ENCODE data around the gene ARL15. TPM values are rescaled to one million over a fixed set of nuclear protein-coding genes. Genes with fewer than 3 reads are reported as not detected.
A peak's percentile ranks its signal among the peaks of the same experiment; 100 is the strongest.
"Not testable (repeated sequence)": the region's sequence is repeated elsewhere in the genome, so short reads cannot be mapped to it uniquely, and the experiment has no call there.

ARL15 gene
- 10 to 100 TPM in 4 of 5 experiments, 1 to 10 TPM in 1; 9.6 to 15.6 (median 13.6) TPM for total RNA-seq
- polyA plus RNA-seq = 10 to 100 TPM; 13.3 to 17.1 TPM
- total RNA-seq = 5.5 reads per million, percentile 25 among the genes with 10 or more reads in this experiment

- Mint-ChIP-seq H3K9me3 (peaks cover 0 to 5% (median 0%) of the 10 kb centered on the region in 11 donors), H3K27me3 (peaks cover 0 to 28% (median 5%) of the 10 kb centered on the region in 5 donors), H3K4me1 (peaks cover 12 to 36% (median 27%) of the 10 kb centered on the region in 7 donors), H3K27ac (peak within 1 kb of the TSS; percentile 84 to 98 (median 95)), H3K4me3 (peak within 1 kb of the TSS; percentile 85 to 98 (median 94)), H3K36me3 (peaks cover 0 to 2% (median 0%) of the 10 kb centered on the region in 5 donors)
- peak within 1 kb of the TSS; percentile 96 for H3K4me3 ChIP-seq (ENCODE audit: low read length)
- ChIA-PET POLR2A (interaction anchor here (0.8 to 1.6 kb wide), 9 partner anchors 9 to 1201 kb away, joined by 3 to 8 read pairs (median 4); partner anchors contain the start of genes MOCS2 and SNX18), CTCF (interaction anchor here (0.6 to 1.2 kb wide), 4 partner anchors 35 to 1202 kb away, joined by 3 to 5 read pairs (median 4); no protein-coding TSS in a partner anchor)
- H3K4me1 ChIP-seq (ENCODE audit: control insufficient read depth in 2 of 2, insufficient read depth in 2 of 2, low read length in 2 of 2) = peaks cover 0 to 7% of the 10 kb centered on the region in 2 donors
- H3K36me3 ChIP-seq (ENCODE audit: control insufficient read depth in 2 of 3, insufficient read depth in 3 of 3, low read length in 3 of 3) = peaks cover 0 to 6% (median 0%) of the 10 kb centered on the region in 3 experiments
- intact Hi-C loops (cut with micrococcal nuclease) = loop anchor here (1.0 to 10.0 kb wide), 25 partner anchors 66 to 1402 kb away; partner anchors contain the start of genes NDUFS4 (in 2 of the 2), SNX18 (in 2 of the 2), CCNO (in 1 of the 2) and CDC20B (in 1 of the 2)
- no peaks in the 10 kb centered on the region for H3K9me3 ChIP-seq (ENCODE audit: control insufficient read depth in 2 of 3, low read length in 3 of 3)
- peak; percentile 96 for ATAC-seq
- H3K27me3 ChIP-seq (ENCODE audit: control insufficient read depth in 2 of 2, insufficient read depth in 2 of 2, low read length in 2 of 2) = no peaks in the 10 kb centered on the region
- H3K27ac ChIP-seq (ENCODE audit: low read depth, low read length) = peak within 1 kb of the TSS; percentile 78
- peak; percentile 95 to 99 (median 98) for DNase-seq
Observed at GRCh38 chr5:54310433-54311175, at the start of gene ARL15. Gene ARL15 (minus strand): TSS chr5:54310573.

GRCh38 chr5:54360089-54360488 is 49.7 kb upstream of the ARL15 start:
- CTCF ChIA-PET = no interaction called here
- Mint-ChIP-seq H3K9me3 (peaks cover 0 to 10% (median 8%) of the 10 kb centered on the region in 11 donors), H3K27me3 (peaks cover 13 to 32% (median 25%) of the 10 kb centered on the region in 5 donors)

GRCh38 chr5:54357408-54358058 is 47.2 kb upstream of the ARL15 start:
- Histone ChIP-seq H3K4me1 (ENCODE audit: control insufficient read depth in 2 of 2, insufficient read depth in 2 of 2, low read length in 2 of 2) (no peaks in the 10 kb centered on the region), H3K27me3 (ENCODE audit: control insufficient read depth in 2 of 2, insufficient read depth in 2 of 2, low read length in 2 of 2) (no peaks in the 10 kb centered on the region), H3K27ac (ENCODE audit: low read depth, low read length) (no peak overlapping the region), H3K36me3 (ENCODE audit: control insufficient read depth in 2 of 3, insufficient read depth in 3 of 3, low read length in 3 of 3) (no peaks in the 10 kb centered on the region), H3K4me3 (ENCODE audit: low read length) (no peak overlapping the region), H3K9me3 (ENCODE audit: control insufficient read depth in 2 of 3, low read length in 3 of 3) (peaks cover 0 to 16% (median 0%) of the 10 kb centered on the region in 3 experiments)
- no peaks in the 10 kb centered on the region for H3K4me1 Mint-ChIP-seq
- H3K4me3 Mint-ChIP-seq = no peak overlapping the region
- no peak for ATAC-seq
- intact Hi-C loops (cut with micrococcal nuclease) = no loop called here
- CTCF ChIA-PET = interaction anchor here (0.6 kb wide), 1 partner anchor 25 kb away, joined by 5 read pairs; no protein-coding TSS in a partner anchor
- no peak overlapping the region for H3K27ac Mint-ChIP-seq
- no peak for DNase-seq
- POLR2A ChIA-PET = no interaction called here
- peaks cover 9 to 26% (median 18%) of the 10 kb centered on the region in 5 donors for H3K27me3 Mint-ChIP-seq
- H3K9me3 Mint-ChIP-seq = peaks cover 5 to 35% (median 15%) of the 10 kb centered on the region in 11 donors
- H3K36me3 Mint-ChIP-seq = peaks cover 0 to 11% (median 6%) of the 10 kb centered on the region in 5 donors

More at GRCh38 chr5:54360089-54360488, 49.7 kb upstream of the ARL15 start:
- no peak overlapping the region for H3K4me3 ChIP-seq (ENCODE audit: low read length)
- no peaks in the 10 kb centered on the region for H3K36me3 ChIP-seq (ENCODE audit: control insufficient read depth in 2 of 3, insufficient read depth in 3 of 3, low read length in 3 of 3)
- intact Hi-C loops (cut with micrococcal nuclease) = no loop called here
- Mint-ChIP-seq H3K36me3 (no peaks in the 10 kb centered on the region), H3K27ac (no peak overlapping the region), H3K4me3 (no peak overlapping the region), H3K4me1 (no peaks in the 10 kb centered on the region)
- no peak overlapping the region for H3K27ac ChIP-seq (ENCODE audit: low read depth, low read length)
- H3K4me1 ChIP-seq (ENCODE audit: control insufficient read depth in 2 of 2, insufficient read depth in 2 of 2, low read length in 2 of 2) = no peaks in the 10 kb centered on the region
- H3K27me3 ChIP-seq (ENCODE audit: control insufficient read depth in 2 of 2, insufficient read depth in 2 of 2, low read length in 2 of 2) = no peaks in the 10 kb centered on the region
- DNase-seq (no peak), ATAC-seq (no peak)
- POLR2A ChIA-PET = no interaction called here
- no peaks in the 10 kb centered on the region for H3K9me3 ChIP-seq (ENCODE audit: control insufficient read depth in 2 of 3, low read length in 3 of 3)

GRCh38 chr5:54353933-54354564 is 43.7 kb upstream of the ARL15 start:
- POLR2A ChIA-PET; H3K27ac ChIP-seq (ENCODE audit: low read depth, low read length); CTCF ChIA-PET; H3K4me1 ChIP-seq (ENCODE audit: control insufficient read depth in 2 of 2, insufficient read depth in 2 of 2, low read length in 2 of 2); intact Hi-C loops (cut with micrococcal nuclease); H3K4me3 ChIP-seq (ENCODE audit: low read length); H3K27me3 ChIP-seq (ENCODE audit: control insufficient read depth in 2 of 2, insufficient read depth in 2 of 2, low read length in 2 of 2); DNase-seq; H3K4me1 Mint-ChIP-seq; ATAC-seq; H3K36me3 ChIP-seq (ENCODE audit: control insufficient read depth in 2 of 3, insufficient read depth in 3 of 3, low read length in 3 of 3); H3K4me3 Mint-ChIP-seq; H3K27ac Mint-ChIP-seq: not testable (repeated sequence)
- Mint-ChIP-seq H3K27me3 (peaks cover 0 to 20% (median 5%) of the 10 kb centered on the region in 5 donors), H3K9me3 (peaks cover 5 to 38% (median 15%) of the 10 kb centered on the region in 11 donors), H3K36me3 (peaks cover 0 to 11% (median 6%) of the 10 kb centered on the region in 5 donors)
- H3K9me3 ChIP-seq (ENCODE audit: control insufficient read depth in 2 of 3, low read length in 3 of 3) = peaks cover 0 to 16% (median 0%) of the 10 kb centered on the region in 3 experiments

DNA sequence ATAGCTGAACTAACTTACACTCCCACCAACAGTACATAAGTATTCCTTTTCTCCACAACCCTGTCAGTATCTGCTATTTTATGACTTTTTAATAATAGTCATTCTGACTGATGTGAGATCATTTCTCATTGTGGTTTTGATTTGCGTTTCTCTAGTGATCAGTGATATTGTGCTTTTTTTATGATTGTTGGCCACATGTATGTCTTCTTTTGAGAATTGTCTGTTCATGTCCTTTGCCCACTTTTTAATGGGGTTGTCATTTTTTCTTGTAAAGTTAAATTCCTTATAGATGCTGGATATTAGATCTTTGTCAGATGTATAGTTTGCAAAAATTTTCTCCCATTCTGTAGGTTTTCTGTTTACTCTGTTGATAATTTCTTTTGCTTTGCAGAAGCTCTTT is 42.2 kb upstream of the ARL15 start:
- H3K27ac ChIP-seq (ENCODE audit: low read depth, low read length); H3K36me3 ChIP-seq (ENCODE audit: control insufficient read depth in 2 of 3, insufficient read depth in 3 of 3, low read length in 3 of 3); ATAC-seq; POLR2A ChIA-PET; H3K4me1 Mint-ChIP-seq; H3K27me3 ChIP-seq (ENCODE audit: control insufficient read depth in 2 of 2, insufficient read depth in 2 of 2, low read length in 2 of 2); H3K4me1 ChIP-seq (ENCODE audit: control insufficient read depth in 2 of 2, insufficient read depth in 2 of 2, low read length in 2 of 2); H3K4me3 Mint-ChIP-seq; H3K4me3 ChIP-seq (ENCODE audit: low read length); DNase-seq; CTCF ChIA-PET; intact Hi-C loops (cut with micrococcal nuclease); H3K27ac Mint-ChIP-seq: not testable (repeated sequence)
- peaks cover 5 to 39% (median 15%) of the 10 kb centered on the region in 11 donors for H3K9me3 Mint-ChIP-seq
- peaks cover 0 to 11% (median 6%) of the 10 kb centered on the region in 5 donors for H3K36me3 Mint-ChIP-seq
- H3K9me3 ChIP-seq (ENCODE audit: control insufficient read depth in 2 of 3, low read length in 3 of 3) = peaks cover 0 to 16% (median 0%) of the 10 kb centered on the region in 3 experiments
- peaks cover 0 to 20% (median 3%) of the 10 kb centered on the region in 5 donors for H3K27me3 Mint-ChIP-seq

- Histone ChIP-seq H3K27me3 (ENCODE audit: control insufficient read depth in 2 of 2, insufficient read depth in 2 of 2, low read length in 2 of 2) (no peaks in the 10 kb centered on the region), H3K4me3 (ENCODE audit: low read length) (no peak overlapping the region), H3K4me1 (ENCODE audit: control insufficient read depth in 2 of 2, insufficient read depth in 2 of 2, low read length in 2 of 2) (no peaks in the 10 kb centered on the region), H3K9me3 (ENCODE audit: control insufficient read depth in 2 of 3, low read length in 3 of 3) (no peaks in the 10 kb centered on the region), H3K27ac (ENCODE audit: low read depth, low read length) (no peak overlapping the region), H3K36me3 (ENCODE audit: control insufficient read depth in 2 of 3, insufficient read depth in 3 of 3, low read length in 3 of 3) (no peaks in the 10 kb centered on the region)
- DNase-seq = no peak
- POLR2A ChIA-PET = no interaction called here
- peaks cover 0 to 13% (median 7%) of the 10 kb centered on the region in 5 donors for H3K36me3 Mint-ChIP-seq
- H3K4me1 Mint-ChIP-seq = no peaks in the 10 kb centered on the region
- H3K27ac Mint-ChIP-seq = no peak overlapping the region
- intact Hi-C loops (cut with micrococcal nuclease) = no loop called here
- CTCF ChIA-PET = interaction anchor here (1.0 kb wide), 1 partner anchor 72 kb away, joined by 3 read pairs; no protein-coding TSS in a partner anchor
- H3K4me3 Mint-ChIP-seq = no peak overlapping the region
- peaks cover 0 to 8% (median 4%) of the 10 kb centered on the region in 5 donors for H3K27me3 Mint-ChIP-seq
- peaks cover 0 to 19% (median 10%) of the 10 kb centered on the region in 11 donors for H3K9me3 Mint-ChIP-seq
- no peak for ATAC-seq
Observed at GRCh38 chr5:54347221-54347865, 37.0 kb upstream of the ARL15 start.

Data from naive thymus-derived CD4-positive, alpha-beta T cell (primary cell).